IMR-90 (cell line): ENCODE data around the gene CES4A. TPM values are rescaled to one million over a fixed set of nuclear protein-coding genes. Genes with fewer than 3 reads are reported as not detected.

Experiments used
- ATAC-seq: fragments of 200-7000 bp; cut with Tn5 transposase; 2 replicates; pipeline ENCODE4 v1.9.1; 2020; ENCODE audit warnings: low read depth, mild to moderate bottlenecking, moderate library complexity
- BruUV-seq: library from RNA; stranded (reverse); fragments of 400-500 nt; replicated peaks from 2 replicates; lab custom pipeline; 2021; lab: Mats Ljungman, UMichigan
- CTCF ChIA-PET: fragments of 300-600 bp; formaldehyde crosslinking; extraction: SDS; loops from one replicate; lab custom pipeline; 2021; ENCODE audit warnings: antibody characterized with exemption; lab: Yijun Ruan, JAX
- POLR2A ChIA-PET: fragments of 300-600 bp; sonication (Branson Sonifier 250); formaldehyde crosslinking; loops from one replicate; lab custom pipeline; 2022; ENCODE audit warnings: antibody characterized with exemption; ENCODE audit not compliant: unreplicated experiment; lab: Charles Lee
- DNase-seq: peaks from one replicate; pipeline ENCODE4 v3.0.0; 2013
- H2AFZ ChIP-seq: replicated peaks from 2 replicates; pipeline ENCODE3; 2013; ENCODE audit warnings: low read length, mild to moderate bottlenecking; ENCODE audit not compliant: poor library complexity
- H2AK5ac ChIP-seq: 2 replicates; pipeline ENCODE4 v1.6.1; 2013; ENCODE audit warnings: low read depth, low read length, inconsistent platforms
- H2AK9ac ChIP-seq: replicated peaks from 2 replicates; pipeline ENCODE3; 2013; ENCODE audit warnings: mild to moderate bottlenecking, low read depth, low read length, moderate library complexity; ENCODE audit not compliant: poor library complexity
- H2BK120ac ChIP-seq: 2 replicates; pipeline ENCODE4 v1.6.1; 2013; ENCODE audit warnings: low read depth, low read length, inconsistent platforms
- H2BK15ac ChIP-seq: 3 replicates; pipeline ENCODE4 v1.6.1; 2013; ENCODE audit warnings: low read depth, low read length, inconsistent platforms
- H2BK20ac ChIP-seq: 2 replicates; pipeline ENCODE4 v1.6.1; 2013; ENCODE audit warnings: low read depth, mild to moderate bottlenecking, inconsistent platforms, low read length, moderate library complexity
- H2BK5ac ChIP-seq: 2 replicates; pipeline ENCODE4 v1.6.1; 2013; ENCODE audit warnings: mild to moderate bottlenecking, low read depth, low read length, inconsistent platforms; ENCODE audit not compliant: poor library complexity, severe bottlenecking
- H3K14ac ChIP-seq: replicated peaks from 2 replicates; pipeline ENCODE4 v1.6.1; 2013; ENCODE audit warnings: low read depth, low read length, inconsistent platforms
- H3K18ac ChIP-seq: 2 replicates; pipeline ENCODE4 v1.6.1; 2013; ENCODE audit warnings: low read depth, low read length, control low read depth
- H3K23ac ChIP-seq: 2 replicates; pipeline ENCODE4 v1.6.1; 2013; ENCODE audit warnings: low read depth, low read length, inconsistent platforms
- H3K27ac ChIP-seq: 2 replicates; pipeline ENCODE4 v1.5.1; 2013; ENCODE audit warnings: mild to moderate bottlenecking, control low read depth, low read length; ENCODE audit not compliant: insufficient read depth
- H3K27me3 ChIP-seq: 2 replicates; pipeline ENCODE4 v1.6.1; 2013; ENCODE audit warnings: low read length; ENCODE audit not compliant: control insufficient read depth, insufficient read depth
- H3K36me3 ChIP-seq: 2 replicates; pipeline ENCODE4 v1.6.1; 2013; ENCODE audit warnings: low read length, mixed read lengths; ENCODE audit not compliant: control insufficient read depth, insufficient read depth
- H3K4ac ChIP-seq: 2 replicates; pipeline ENCODE4 v1.6.1; 2013; ENCODE audit warnings: low read depth, low read length, inconsistent platforms
- H3K4me1 ChIP-seq: 2 replicates; pipeline ENCODE4 v1.6.1; 2013; ENCODE audit warnings: low read length, mixed read lengths; ENCODE audit not compliant: control insufficient read depth, insufficient read depth
- H3K4me2 ChIP-seq: 2 replicates; pipeline ENCODE4 v1.6.1; 2013; ENCODE audit warnings: low read depth, mild to moderate bottlenecking, control low read depth, low read length, moderate library complexity
- H3K4me3 ChIP-seq: 2 replicates; pipeline ENCODE4 v1.5.1; 2013; ENCODE audit warnings: low read depth, mild to moderate bottlenecking, control low read depth, low read length, moderate library complexity; ENCODE audit not compliant: insufficient read depth
- H3K56ac ChIP-seq: 2 replicates; pipeline ENCODE4 v1.6.1; 2013; ENCODE audit warnings: low read length, inconsistent platforms; ENCODE audit not compliant: insufficient read depth; ENCODE audit errors: extremely low read depth
- H3K79me1 ChIP-seq, 2 experiments: 2 replicates each; pipeline ENCODE4 v1.6.1; 2013; ENCODE audit warnings: low read length in 2 of 2, inconsistent platforms in 1 of 2, low read depth in 1 of 2
- H3K9ac ChIP-seq: 2 replicates; pipeline ENCODE4 v1.6.1; 2013; ENCODE audit warnings: low read depth, low read length, control low read depth
- H3K9me1 ChIP-seq: 2 replicates; pipeline ENCODE4 v1.6.1; 2013; ENCODE audit warnings: low read length, inconsistent platforms; ENCODE audit not compliant: insufficient read depth
- H3K9me3 ChIP-seq: 2 replicates; pipeline ENCODE4 v1.6.1; 2013; ENCODE audit warnings: low read length; ENCODE audit not compliant: control insufficient read depth, insufficient read depth
- H4K20me1 ChIP-seq: 2 replicates; pipeline ENCODE4 v1.6.1; 2013; ENCODE audit warnings: low read length, inconsistent platforms; ENCODE audit not compliant: insufficient read depth
- H4K5ac ChIP-seq: 2 replicates; pipeline ENCODE4 v1.6.1; 2013; ENCODE audit warnings: mild to moderate bottlenecking, low read depth, low read length, control low read depth
- H4K8ac ChIP-seq, 2 experiments: 2 replicates each; pipeline ENCODE4 v1.6.1; 2013; ENCODE audit warnings: low read depth in 2 of 2, low read length in 2 of 2, control low read depth in 1 of 2, inconsistent platforms in 1 of 2
- H4K91ac ChIP-seq: 2 replicates; pipeline ENCODE4 v1.6.1; 2013; ENCODE audit warnings: low read depth, low read length, inconsistent platforms; ENCODE audit not compliant: insufficient read depth
- BHLHE40 ChIP-seq: fragments of 150-350 bp; IDR thresholded peaks from 2 replicates; pipeline ENCODE4 v1.6.1; 2016; ENCODE audit warnings: mild to moderate bottlenecking, low read depth, low read length
- CEBPB ChIP-seq: IDR thresholded peaks from 2 replicates; pipeline ENCODE4 v1.6.1; 2012; ENCODE audit warnings: low read depth, low read length, improper control_type of control experiment
- FOS ChIP-seq: fragments of 150-350 bp; IDR thresholded peaks from 2 replicates; pipeline ENCODE4 v1.6.1; 2016; ENCODE audit warnings: low read depth, low read length
- MAZ ChIP-seq: IDR thresholded peaks from 2 replicates; pipeline ENCODE4 v1.6.1; 2012; ENCODE audit warnings: low read depth, mild to moderate bottlenecking, low read length, improper control_type of control experiment, moderate library complexity, borderline replicate concordance
- MXI1 ChIP-seq: IDR thresholded peaks from 2 replicates; pipeline ENCODE4 v1.6.1; 2012; ENCODE audit warnings: low read depth, mild to moderate bottlenecking, low read length, moderate library complexity, borderline replicate concordance
- NFE2L2 ChIP-seq: fragments of 150-350 bp; IDR thresholded peaks from 2 replicates; pipeline ENCODE4 v1.6.1; 2016; ENCODE audit warnings: low read depth, mild to moderate bottlenecking, low read length
- RFX5 ChIP-seq: IDR thresholded peaks from 2 replicates; pipeline ENCODE4 v1.8.0; 2012; ENCODE audit warnings: low read depth, mild to moderate bottlenecking, low read length, moderate library complexity
- SMC3 ChIP-seq: fragments of 150-350 bp; IDR thresholded peaks from 2 replicates; pipeline ENCODE4 v1.6.1; 2016; ENCODE audit warnings: low read depth, mild to moderate bottlenecking, antibody characterized with exemption, low read length, moderate library complexity
- WGBS, 2 experiments: methylation state at CpG; one replicate each; pipeline versions ENCODE4 v1.1.5 to v1.1.7; 2013; ENCODE audit warnings: missing lambda C conversion rate in 2 of 2; ENCODE audit not compliant: insufficient read length in 1 of 2; ENCODE audit errors: extremely low coverage in 2 of 2; 5-methylcytosine and 5-hydroxymethylcytosine counted together
- dilution Hi-C: fragments of 300-500 bp; cut with HindIII; formaldehyde crosslinking; loops from one replicate; pipeline ENCODE4 v1.14.3; 2018; ENCODE audit warnings: low sequenced_read_pairs; ENCODE audit not compliant: unreplicated experiment
- in situ Hi-C: fragments of 300-500 bp; cut with MboI; formaldehyde crosslinking; loops from 3 replicates; pipeline ENCODE4 v1.14.3; 2019; ENCODE audit warnings: low sequenced_read_pairs, inconsistent platforms, mixed read lengths
- intact Hi-C: fragments of 100-400 bp; cut with micrococcal nuclease; formaldehyde crosslinking; loops from 2 replicates; pipeline ENCODE4 v1.10.0; 2022
- polyA plus RNA-seq, 3 experiments: library from polyadenylated mRNA; depleted of rRNA; stranded (reverse); fragments of >200 nt; gene quantifications; 2 replicates each; pipeline ENCODE4 v1.2.3, GENCODE V29; 2012; ENCODE audit warnings: low replicate concordance in 1 of 3
- total RNA-seq: library from RNA; depleted of rRNA; stranded (reverse); fragments of >200 nt; gene quantifications from 2 replicates; pipeline ENCODE4 v1.2.3, GENCODE V29; 2012
- TF ChIP-seq, protein P1 (sequence below): fragments of 150-350 bp; IDR thresholded peaks from 2 replicates; pipeline ENCODE4 v1.6.1; 2017; ENCODE audit warnings: mild to moderate bottlenecking, antibody characterized with exemption, low read length, low read depth
- TF ChIP-seq, protein P2 (sequence below): fragments of 150-350 bp; IDR thresholded peaks from 2 replicates; pipeline ENCODE4 v1.6.1; 2016; ENCODE audit warnings: low read depth, mild to moderate bottlenecking, low read length, moderate library complexity, borderline replicate concordance

CES4A gene
- total and polyA plus RNA-seq, 2 of the 4 experiments (the other 2 are of a cell fraction): 0.72 to 4.7 TPM

DNA sequence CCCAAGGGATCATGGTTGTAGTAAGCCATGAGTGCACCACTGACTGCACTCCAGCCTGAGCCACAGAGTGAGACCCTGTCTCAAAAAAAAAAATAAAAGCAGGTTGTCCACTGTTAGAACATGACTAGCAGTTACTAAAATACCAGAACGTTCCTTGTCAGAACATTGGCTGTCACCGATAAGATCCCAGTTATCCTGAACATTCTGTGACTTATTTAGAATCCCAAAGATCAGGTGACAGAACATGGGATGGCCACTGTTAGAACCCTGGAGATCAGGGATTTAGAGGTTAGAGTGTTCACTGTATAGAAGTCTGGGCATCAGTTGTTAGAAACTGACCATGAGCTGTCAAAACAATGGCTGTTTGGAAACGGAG, 8.6 kb downstream of the CES4A start:
- Histone ChIP-seq H3K36me3 (no peaks in the 10 kb centered on the region), H2BK120ac (no peak overlapping the region), H3K4me3 (no peak overlapping the region), H3K79me1 (no peaks in the 10 kb centered on the region), H3K4me2 (no peak overlapping the region), H3K27me3 (peaks cover 17% of the 10 kb centered on the region), H3K18ac (no peak overlapping the region), H2AK9ac (no peak overlapping the region), H4K20me1 (no peaks in the 10 kb centered on the region), H3K4ac (no peak overlapping the region), H2AK5ac (no peak overlapping the region), H2BK20ac (no peak overlapping the region), H2BK15ac (no peak overlapping the region), H4K91ac (no peak overlapping the region), H3K27ac (no peak overlapping the region), H3K9me3 (no peaks in the 10 kb centered on the region), H3K56ac (no peak overlapping the region), H2BK5ac (no peak overlapping the region), H4K5ac (no peak overlapping the region), H3K23ac (no peak overlapping the region), H3K14ac (no peak overlapping the region), H3K9ac (no peak overlapping the region), H4K8ac (no peak overlapping the region), H3K9me1 (peaks cover 4% of the 10 kb centered on the region), H2AFZ (no peak overlapping the region), H3K4me1 (peaks cover 6% of the 10 kb centered on the region; the same call in 1 of the 2 replicates)
- intact Hi-C loops: no loop called here
- no peak for TF ChIP-seq MXI1
- TF ChIP-seq, protein P1, sequence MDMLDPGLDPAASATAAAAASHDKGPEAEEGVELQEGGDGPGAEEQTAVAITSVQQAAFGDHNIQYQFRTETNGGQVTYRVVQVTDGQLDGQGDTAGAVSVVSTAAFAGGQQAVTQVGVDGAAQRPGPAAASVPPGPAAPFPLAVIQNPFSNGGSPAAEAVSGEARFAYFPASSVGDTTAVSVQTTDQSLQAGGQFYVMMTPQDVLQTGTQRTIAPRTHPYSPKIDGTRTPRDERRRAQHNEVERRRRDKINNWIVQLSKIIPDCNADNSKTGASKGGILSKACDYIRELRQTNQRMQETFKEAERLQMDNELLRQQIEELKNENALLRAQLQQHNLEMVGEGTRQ: no peak
- TF ChIP-seq, protein P2, sequence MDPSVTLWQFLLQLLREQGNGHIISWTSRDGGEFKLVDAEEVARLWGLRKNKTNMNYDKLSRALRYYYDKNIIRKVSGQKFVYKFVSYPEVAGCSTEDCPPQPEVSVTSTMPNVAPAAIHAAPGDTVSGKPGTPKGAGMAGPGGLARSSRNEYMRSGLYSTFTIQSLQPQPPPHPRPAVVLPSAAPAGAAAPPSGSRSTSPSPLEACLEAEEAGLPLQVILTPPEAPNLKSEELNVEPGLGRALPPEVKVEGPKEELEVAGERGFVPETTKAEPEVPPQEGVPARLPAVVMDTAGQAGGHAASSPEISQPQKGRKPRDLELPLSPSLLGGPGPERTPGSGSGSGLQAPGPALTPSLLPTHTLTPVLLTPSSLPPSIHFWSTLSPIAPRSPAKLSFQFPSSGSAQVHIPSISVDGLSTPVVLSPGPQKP: no peak
- no peak for TF ChIP-seq MAZ
- no peak for TF ChIP-seq FOS
- no peak for TF ChIP-seq BHLHE40
- TF ChIP-seq SMC3: no peak
- TF ChIP-seq NFE2L2: no peak
- TF ChIP-seq CEBPB: no peak
- no peak for TF ChIP-seq RFX5
- 38% methylated on average over 1 of the region's 3 CpGs; no CpG with 5 or more reads in 1 of the 2 experiments for WGBS, 2 experiments
- no TSS peak for BruUV-seq
- POLR2A ChIA-PET: no interaction called here
- CTCF ChIA-PET: no interaction called here
- no peak for DNase-seq
- dilution Hi-C loops: no loop called here
- no peak for ATAC-seq
- in situ Hi-C loops: no loop called here
